Caco-2 (cell line): Measurements from ENCODE around the gene NYNRIN. TPM values are rescaled to one million over a fixed set of nuclear protein-coding genes. Genes with fewer than 3 reads are reported as not detected.

ENCODE experiments used
- BruUV-seq: library from RNA; stranded (reverse); fragments of 400-500 nt; replicated peaks from 2 replicates; lab custom pipeline; 2021; lab: Mats Ljungman, UMichigan
- CTCF ChIA-PET: fragments of 300-600 bp; sonication (Branson Sonifier 250); formaldehyde crosslinking; loops from one replicate; lab custom pipeline; 2022; ENCODE audit warnings: antibody characterized with exemption; lab: Charles Lee
- POLR2A ChIA-PET: fragments of 300-600 bp; sonication (Branson Sonifier 250); formaldehyde crosslinking; loops from one replicate; lab custom pipeline; 2022; ENCODE audit warnings: antibody characterized with exemption; lab: Charles Lee
- DNase-seq, 2 experiments: peaks; one replicate each; pipeline versions ENCODE4 v3.0.0 to v3.0.0-alpha.2; 2020 to 2022
- H3K27me3 ChIP-seq: replicated peaks from 2 replicates; pipeline ENCODE4 v1.6.0; 2011; ENCODE audit warnings: low read length; ENCODE audit not compliant: control insufficient read depth, insufficient read depth
- H3K36me3 ChIP-seq: 2 replicates; pipeline ENCODE4 v1.5.1; 2011; ENCODE audit warnings: low read length; ENCODE audit not compliant: control insufficient read depth, insufficient read depth
- H3K4me1 ChIP-seq: fragments of 250-450 bp; sonication (Bioruptor Pico); 2 replicates; pipeline ENCODE4 v1.5.1; 2020; ENCODE audit warnings: mild to moderate bottlenecking
- H3K4me3 ChIP-seq: 2 replicates; pipeline ENCODE4 v1.5.1; 2011; ENCODE audit warnings: low read depth, mild to moderate bottlenecking, control low read depth, low read length
- H3K9me3 ChIP-seq: fragments of 250-450 bp; sonication (Bioruptor Pico); 2 replicates; pipeline ENCODE4 v1.5.1; 2020; ENCODE audit warnings: mild to moderate bottlenecking, moderate library complexity
- H3K27ac Mint-ChIP-seq: one replicate; pipeline ENCODE4 v1.8.0; 2022; ENCODE audit warnings: mixed read lengths; ENCODE audit not compliant: unreplicated experiment
- H3K27me3 Mint-ChIP-seq: one replicate; pipeline ENCODE4 v1.8.0; 2022; ENCODE audit warnings: mixed read lengths; ENCODE audit not compliant: insufficient read depth, unreplicated experiment
- H3K36me3 Mint-ChIP-seq: one replicate; pipeline ENCODE4 v1.8.0; 2022; ENCODE audit warnings: mild to moderate bottlenecking, mixed read lengths; ENCODE audit not compliant: insufficient read depth, unreplicated experiment
- H3K4me1 Mint-ChIP-seq: one replicate; pipeline ENCODE4 v1.8.0; 2022; ENCODE audit warnings: low read depth, mixed read lengths; ENCODE audit not compliant: unreplicated experiment
- H3K4me3 Mint-ChIP-seq: one replicate; pipeline ENCODE4 v1.8.0; 2022; ENCODE audit warnings: mild to moderate bottlenecking, moderate library complexity, mixed read lengths; ENCODE audit not compliant: unreplicated experiment
- H3K9me3 Mint-ChIP-seq: one replicate; pipeline ENCODE4 v1.8.0; 2022; ENCODE audit warnings: mixed read lengths; ENCODE audit not compliant: unreplicated experiment
- intact Hi-C: fragments of 100-400 bp; cut with micrococcal nuclease; formaldehyde crosslinking; loops from one replicate; pipeline ENCODE4 v1.10.0; 2022; ENCODE audit not compliant: unreplicated experiment
- total RNA-seq: library from RNA; stranded (reverse); gene quantifications from 2 replicates; pipeline ENCODE4 v1.2.3, GENCODE V29; 2022
- TF ChIP-seq, protein P1 (sequence below), 2 experiments: fragments of 200-600 bp in 1 of 2; IDR thresholded peaks; 1 replicate in 1 of 2; 2 replicates in 1 of 2; pipeline versions ENCODE4 v1.5.1 to v1.8.0; 2011 to 2022; ENCODE audit warnings: antibody characterized with exemption in 1 of 2, control low read depth in 1 of 2, inconsistent platforms in 1 of 2, low read depth in 1 of 2, low read length in 1 of 2, mild to moderate bottlenecking in 1 of 2, moderate library complexity in 1 of 2; ENCODE audit not compliant: insufficient read depth in 1 of 2, severe bottlenecking in 1 of 2, unreplicated experiment in 1 of 2

Gene NYNRIN
- total RNA-seq, 1 experiment from 2014 or later, result 5.9 TPM

DNA sequence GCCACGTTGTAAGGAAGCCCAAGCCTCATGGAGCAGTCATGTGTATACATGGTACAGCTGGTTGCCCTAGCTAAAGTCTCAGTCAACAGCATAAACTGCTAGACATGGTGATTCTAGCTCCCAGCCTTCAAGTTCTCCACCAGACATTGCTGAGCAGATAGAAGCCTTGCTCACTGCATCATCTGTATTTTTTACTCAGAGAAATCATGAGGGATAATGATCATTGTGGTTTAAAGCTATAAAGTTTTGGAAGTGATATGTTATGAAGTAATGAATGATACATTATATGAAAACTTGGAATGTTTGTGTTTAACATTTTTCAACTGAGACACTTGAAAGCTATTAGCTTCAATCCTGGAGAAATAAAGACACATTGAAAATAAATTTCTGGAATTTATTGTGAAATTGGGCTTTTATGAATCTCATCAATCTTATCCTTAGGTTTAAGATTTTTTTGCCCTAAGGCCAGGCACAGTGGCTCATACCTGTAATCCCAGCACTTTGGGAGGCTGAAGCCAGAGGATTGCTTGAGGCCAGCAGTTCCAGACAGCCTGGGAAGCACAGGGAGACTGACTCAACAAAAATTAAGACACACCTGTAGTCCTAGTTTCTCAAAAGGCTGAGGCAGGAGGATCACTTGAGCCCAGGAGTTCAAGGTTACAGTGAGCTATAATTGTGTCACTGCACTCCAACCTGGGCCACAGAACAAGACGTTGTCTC, 36.4 kb upstream of the NYNRIN start:
- Mint-ChIP-seq H3K4me1 (peaks cover 13% of the 10 kb centered on the region), H3K9me3 (no peaks in the 10 kb centered on the region), H3K27ac (no peak overlapping the region), H3K4me3 (no peak overlapping the region), H3K27me3 (no peaks in the 10 kb centered on the region), H3K36me3 (no peaks in the 10 kb centered on the region)
- TF ChIP-seq, protein P1, sequence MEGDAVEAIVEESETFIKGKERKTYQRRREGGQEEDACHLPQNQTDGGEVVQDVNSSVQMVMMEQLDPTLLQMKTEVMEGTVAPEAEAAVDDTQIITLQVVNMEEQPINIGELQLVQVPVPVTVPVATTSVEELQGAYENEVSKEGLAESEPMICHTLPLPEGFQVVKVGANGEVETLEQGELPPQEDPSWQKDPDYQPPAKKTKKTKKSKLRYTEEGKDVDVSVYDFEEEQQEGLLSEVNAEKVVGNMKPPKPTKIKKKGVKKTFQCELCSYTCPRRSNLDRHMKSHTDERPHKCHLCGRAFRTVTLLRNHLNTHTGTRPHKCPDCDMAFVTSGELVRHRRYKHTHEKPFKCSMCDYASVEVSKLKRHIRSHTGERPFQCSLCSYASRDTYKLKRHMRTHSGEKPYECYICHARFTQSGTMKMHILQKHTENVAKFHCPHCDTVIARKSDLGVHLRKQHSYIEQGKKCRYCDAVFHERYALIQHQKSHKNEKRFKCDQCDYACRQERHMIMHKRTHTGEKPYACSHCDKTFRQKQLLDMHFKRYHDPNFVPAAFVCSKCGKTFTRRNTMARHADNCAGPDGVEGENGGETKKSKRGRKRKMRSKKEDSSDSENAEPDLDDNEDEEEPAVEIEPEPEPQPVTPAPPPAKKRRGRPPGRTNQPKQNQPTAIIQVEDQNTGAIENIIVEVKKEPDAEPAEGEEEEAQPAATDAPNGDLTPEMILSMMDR (IDR thresholded peaks at IDR 0.05; ENCODE audit: insufficient read depth in 1 of 2, low read depth in 1 of 2, low read length in 1 of 2, severe bottlenecking in 1 of 2, unreplicated experiment in 1 of 2), result no peak
- H3K4me3 ChIP-seq, result no peak overlapping the region
- no peaks in the 10 kb centered on the region for H3K9me3 ChIP-seq
- H3K27me3 ChIP-seq, result no peaks in the 10 kb centered on the region
- ChIA-PET POLR2A (no interaction called here), CTCF (interaction anchor here (1.0 to 1.7 kb wide), 3 partner anchors 54 to 80 kb away, joined by 3 to 11 read pairs (median 3); partner anchors contain the start of gene CIDEB)
- intact Hi-C loops, result no loop called here
- peaks cover 1% of the 10 kb centered on the region; the same call in 1 of the 2 replicates for H3K4me1 ChIP-seq
- no TSS peak for BruUV-seq
- no peaks in the 10 kb centered on the region for H3K36me3 ChIP-seq
- DNase-seq, result no peak

DNA sequence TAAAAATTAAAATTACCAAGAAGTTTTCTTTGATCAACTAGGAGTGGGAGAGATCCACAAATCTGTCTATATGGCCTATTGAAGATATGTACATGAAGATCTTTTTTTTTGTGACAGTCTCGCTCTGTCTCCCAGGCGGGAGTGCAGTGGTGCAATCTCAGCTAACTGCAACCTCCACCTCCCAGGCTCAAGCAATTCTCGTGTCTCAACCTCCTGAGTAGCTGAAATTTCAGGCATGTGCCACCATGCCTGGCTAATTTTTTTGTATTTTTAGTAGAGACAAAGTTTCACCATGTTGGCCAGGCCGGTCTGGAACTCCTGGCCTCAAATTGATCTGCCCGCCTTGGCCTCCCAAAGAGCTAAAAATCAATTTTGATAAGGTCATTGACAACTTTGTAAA, 35.4 kb upstream of the NYNRIN start:
- intact Hi-C loops, result no loop called here
- Mint-ChIP-seq H3K27ac (no peak overlapping the region), H3K36me3 (no peaks in the 10 kb centered on the region), H3K27me3 (no peaks in the 10 kb centered on the region), H3K4me3 (no peak overlapping the region), H3K4me1 (peaks cover 13% of the 10 kb centered on the region), H3K9me3 (no peaks in the 10 kb centered on the region)
- Histone ChIP-seq H3K4me1 (peaks cover 4% of the 10 kb centered on the region; the same call in 1 of the 2 replicates), H3K36me3 (no peaks in the 10 kb centered on the region), H3K27me3 (no peaks in the 10 kb centered on the region), H3K4me3 (no peak overlapping the region), H3K9me3 (no peaks in the 10 kb centered on the region)
- ChIA-PET POLR2A (no interaction called here), CTCF (interaction anchor here (0.8 to 1.0 kb wide), 2 partner anchors 31 to 68 kb away, joined by 3 read pairs; no protein-coding TSS in a partner anchor)
- no peak for DNase-seq
- BruUV-seq, result no TSS peak
- TF ChIP-seq, protein P1 (IDR thresholded peaks at IDR 0.05; ENCODE audit: insufficient read depth in 1 of 2, low read depth in 1 of 2, low read length in 1 of 2, severe bottlenecking in 1 of 2, unreplicated experiment in 1 of 2), result no peak

DNA sequence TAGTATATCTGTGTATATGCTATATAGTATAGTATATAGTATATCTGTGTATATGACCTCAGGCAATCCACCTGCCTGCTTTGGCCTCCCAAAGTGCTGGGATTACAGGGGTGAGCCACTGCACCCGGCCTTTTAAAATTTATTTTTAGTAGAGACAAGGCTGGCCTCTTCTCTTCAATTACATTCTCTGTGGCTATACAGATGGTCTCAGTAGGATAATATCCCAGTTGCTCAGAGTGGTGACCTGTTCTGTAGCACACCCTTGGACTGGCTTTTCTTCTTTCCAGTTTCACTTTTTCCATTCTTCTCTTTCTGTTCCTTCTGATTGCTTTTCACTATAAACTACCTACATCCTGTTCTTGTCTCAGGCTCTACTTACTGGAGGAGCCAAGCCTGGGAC, 34.0 kb upstream of the NYNRIN start:
- Mint-ChIP-seq H3K4me1 (peaks cover 13% of the 10 kb centered on the region), H3K27me3 (no peaks in the 10 kb centered on the region), H3K36me3 (no peaks in the 10 kb centered on the region), H3K27ac (no peak overlapping the region), H3K4me3 (no peak overlapping the region), H3K9me3 (no peaks in the 10 kb centered on the region)
- peaks cover 4% of the 10 kb centered on the region; the same call in 1 of the 2 replicates for H3K4me1 ChIP-seq
- POLR2A ChIA-PET, result interaction anchor here (1.2 kb wide), 1 partner anchor 65 kb away, joined by 4 read pairs; the partner anchor contains the start of genes CBLN3 and KHNYN
- no peaks in the 10 kb centered on the region for H3K36me3 ChIP-seq
- no peaks in the 10 kb centered on the region for H3K27me3 ChIP-seq
- TF ChIP-seq, protein P1 (IDR thresholded peaks at IDR 0.05; ENCODE audit: insufficient read depth in 1 of 2, low read depth in 1 of 2, low read length in 1 of 2, severe bottlenecking in 1 of 2, unreplicated experiment in 1 of 2), result no peak
- H3K4me3 ChIP-seq, result no peak overlapping the region
- intact Hi-C loops, result loop anchor here (1.0 kb wide), 3 partner anchors 47 to 71 kb away; no protein-coding TSS in a partner anchor
- no peak for DNase-seq
- no TSS peak for BruUV-seq
- no peaks in the 10 kb centered on the region for H3K9me3 ChIP-seq
- CTCF ChIA-PET, result interaction anchor here (1.0 to 2.3 kb wide), 5 partner anchors 13 to 72 kb away, joined by 6 to 111 read pairs (median 8); partner anchors contain the start of genes CBLN3 and KHNYN
